HepG2 (cell line): ENCODE results near the gene ATRN. TPM values are rescaled to one million over a fixed set of nuclear protein-coding genes. Genes with fewer than 3 reads are reported as not detected.

Experiments
- NCOA1 ChIP-seq: sonication (generic); formaldehyde crosslinking; IDR thresholded peaks from 2 replicates; pipeline ENCODE4 v1.9.0; 2021; ENCODE audit warnings: missing genetic modification reagents
- NFKB2 ChIP-seq: sonication (generic); formaldehyde crosslinking; IDR thresholded peaks from 2 replicates; pipeline ENCODE4 v1.4.0; 2020; ENCODE audit warnings: missing genetic modification reagents, borderline replicate concordance
- POLR2AphosphoS2 ChIP-seq: IDR thresholded peaks from 2 replicates; pipeline ENCODE4 v1.6.1; 2011; ENCODE audit warnings: low read depth, low read length, improper control_type of control experiment
- ZSCAN22 ChIP-seq: sonication (generic); formaldehyde crosslinking; IDR thresholded peaks from 2 replicates; pipeline ENCODE4 v1.4.0; 2020; ENCODE audit warnings: mild to moderate bottlenecking, missing genetic modification reagents
- polyA plus RNA-seq, 8 experiments: library from polyadenylated mRNA; depleted of rRNA in 3 of 8; stranded (reverse) in 7 of 8; unstranded in 1 of 8; fragments of >200 nt; fragmentation: Illumina TruSeq in 4 of 8; extraction: Trizol in 4 of 8; gene quantifications; 2 replicates each; pipeline versions ENCODE4 v1.2.1 to v1.2.3, GENCODE V29; 2011 to 2016; ENCODE audit warnings: low read depth in 4 of 8, missing spikeins in 1 of 8, mixed read lengths in 1 of 8; ENCODE audit not compliant: insufficient read depth in 1 of 8
- total RNA-seq, 5 experiments: library from RNA; depleted of rRNA; stranded (reverse); fragments of >200 nt; fragmentation: Illumina TruSeq; extraction: Trizol; gene quantifications; 2 replicates each; pipeline ENCODE4 v1.2.3, GENCODE V29; 2016; ENCODE audit warnings: low read depth in 1 of 5
- TF ChIP-seq, protein P1 (sequence below): conservative IDR thresholded peaks from 2 replicates; pipeline ENCODE4 v1.6.1; 2018; ENCODE audit warnings: missing genetic modification reagents
- TF ChIP-seq, protein P2 (sequence below): sonication (generic); formaldehyde crosslinking; IDR thresholded peaks from 2 replicates; pipeline ENCODE4 v1.9.0; 2022; ENCODE audit warnings: low read depth, missing genetic modification reagents
- TF ChIP-seq, protein P3 (sequence below): sonication (generic); formaldehyde crosslinking; IDR thresholded peaks from 2 replicates; pipeline ENCODE4 v1.4.0; 2020; ENCODE audit warnings: missing genetic modification reagents
- TF ChIP-seq, protein P4 (sequence below): sonication (generic); formaldehyde crosslinking; IDR thresholded peaks from 2 replicates; pipeline ENCODE4 v1.5.0; 2020; ENCODE audit warnings: missing genetic modification reagents
- TF ChIP-seq, protein P5 (sequence below): sonication (generic); formaldehyde crosslinking; IDR thresholded peaks from 2 replicates; pipeline ENCODE4 v1.4.0; 2020; ENCODE audit warnings: missing genetic modification reagents
- TF ChIP-seq, protein P6 (sequence below): IDR thresholded peaks from 2 replicates; pipeline ENCODE4 v1.4.0; 2020; ENCODE audit warnings: mild to moderate bottlenecking, missing genetic modification reagents

The ATRN gene
- total and polyA plus RNA-seq, 2 of the 13 experiments (the other 11 are each of a cell fraction or from before 2014, with no cell fraction given): 44.2 to 81.1 TPM

DNA sequence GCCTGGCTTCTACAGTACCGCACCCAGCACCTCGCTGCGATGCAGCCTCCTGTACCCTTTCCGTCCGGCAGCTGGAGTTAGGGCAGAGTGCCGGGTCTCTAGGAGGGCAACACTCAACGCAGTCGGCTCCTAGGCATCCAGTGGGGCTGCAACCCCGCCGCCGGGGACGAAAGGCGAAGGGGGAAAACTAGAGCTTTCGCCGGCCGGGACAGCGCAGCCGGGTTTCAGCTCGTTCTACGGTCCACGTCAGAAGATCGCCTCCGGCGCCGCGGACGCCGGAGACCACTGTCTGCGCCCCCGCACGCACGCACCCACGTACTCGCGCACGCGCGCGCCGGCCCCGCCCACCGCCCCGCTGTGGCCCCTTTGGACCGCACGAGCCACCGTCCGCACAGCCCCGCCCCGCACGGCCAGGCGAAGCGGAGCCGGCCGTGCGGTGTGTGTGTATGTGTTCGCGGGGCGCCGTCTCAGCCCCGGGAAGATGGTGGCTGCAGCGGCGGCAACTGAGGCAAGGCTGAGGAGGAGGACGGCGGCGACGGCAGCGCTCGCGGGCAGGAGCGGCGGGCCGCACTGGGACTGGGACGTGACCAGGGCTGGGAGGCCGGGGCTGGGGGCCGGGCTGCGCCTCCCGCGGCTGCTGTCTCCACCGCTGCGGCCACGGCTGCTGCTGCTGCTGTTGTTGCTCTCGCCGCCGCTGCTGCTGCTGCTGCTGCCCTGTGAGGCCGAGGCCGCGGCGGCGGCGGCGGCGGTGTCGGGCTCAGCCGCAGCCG is at the start of gene ATRN (continued):
- peak; percentile 92; the same call in 1 of the 2 replicates for TF ChIP-seq NFKB2 (CRISPR knock-in tag)
- TF ChIP-seq, protein P1, sequence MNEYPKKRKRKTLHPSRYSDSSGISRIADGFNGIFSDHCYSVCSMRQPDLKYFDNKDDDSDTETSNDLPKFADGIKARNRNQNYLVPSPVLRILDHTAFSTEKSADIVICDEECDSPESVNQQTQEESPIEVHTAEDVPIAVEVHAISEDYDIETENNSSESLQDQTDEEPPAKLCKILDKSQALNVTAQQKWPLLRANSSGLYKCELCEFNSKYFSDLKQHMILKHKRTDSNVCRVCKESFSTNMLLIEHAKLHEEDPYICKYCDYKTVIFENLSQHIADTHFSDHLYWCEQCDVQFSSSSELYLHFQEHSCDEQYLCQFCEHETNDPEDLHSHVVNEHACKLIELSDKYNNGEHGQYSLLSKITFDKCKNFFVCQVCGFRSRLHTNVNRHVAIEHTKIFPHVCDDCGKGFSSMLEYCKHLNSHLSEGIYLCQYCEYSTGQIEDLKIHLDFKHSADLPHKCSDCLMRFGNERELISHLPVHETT: peak; percentile 88
- TF ChIP-seq, protein P2, sequence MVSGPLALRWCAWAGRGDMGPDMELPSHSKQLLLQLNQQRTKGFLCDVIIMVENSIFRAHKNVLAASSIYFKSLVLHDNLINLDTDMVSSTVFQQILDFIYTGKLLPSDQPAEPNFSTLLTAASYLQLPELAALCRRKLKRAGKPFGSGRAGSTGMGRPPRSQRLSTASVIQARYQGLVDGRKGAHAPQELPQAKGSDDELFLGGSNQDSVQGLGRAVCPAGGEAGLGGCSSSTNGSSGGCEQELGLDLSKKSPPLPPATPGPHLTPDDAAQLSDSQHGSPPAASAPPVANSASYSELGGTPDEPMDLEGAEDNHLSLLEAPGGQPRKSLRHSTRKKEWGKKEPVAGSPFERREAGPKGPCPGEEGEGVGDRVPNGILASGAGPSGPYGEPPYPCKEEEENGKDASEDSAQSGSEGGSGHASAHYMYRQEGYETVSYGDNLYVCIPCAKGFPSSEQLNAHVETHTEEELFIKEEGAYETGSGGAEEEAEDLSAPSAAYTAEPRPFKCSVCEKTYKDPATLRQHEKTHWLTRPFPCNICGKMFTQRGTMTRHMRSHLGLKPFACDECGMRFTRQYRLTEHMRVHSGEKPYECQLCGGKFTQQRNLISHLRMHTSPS: no peak
- peak; percentile 58 for TF ChIP-seq ZSCAN22
- TF ChIP-seq, protein P3, sequence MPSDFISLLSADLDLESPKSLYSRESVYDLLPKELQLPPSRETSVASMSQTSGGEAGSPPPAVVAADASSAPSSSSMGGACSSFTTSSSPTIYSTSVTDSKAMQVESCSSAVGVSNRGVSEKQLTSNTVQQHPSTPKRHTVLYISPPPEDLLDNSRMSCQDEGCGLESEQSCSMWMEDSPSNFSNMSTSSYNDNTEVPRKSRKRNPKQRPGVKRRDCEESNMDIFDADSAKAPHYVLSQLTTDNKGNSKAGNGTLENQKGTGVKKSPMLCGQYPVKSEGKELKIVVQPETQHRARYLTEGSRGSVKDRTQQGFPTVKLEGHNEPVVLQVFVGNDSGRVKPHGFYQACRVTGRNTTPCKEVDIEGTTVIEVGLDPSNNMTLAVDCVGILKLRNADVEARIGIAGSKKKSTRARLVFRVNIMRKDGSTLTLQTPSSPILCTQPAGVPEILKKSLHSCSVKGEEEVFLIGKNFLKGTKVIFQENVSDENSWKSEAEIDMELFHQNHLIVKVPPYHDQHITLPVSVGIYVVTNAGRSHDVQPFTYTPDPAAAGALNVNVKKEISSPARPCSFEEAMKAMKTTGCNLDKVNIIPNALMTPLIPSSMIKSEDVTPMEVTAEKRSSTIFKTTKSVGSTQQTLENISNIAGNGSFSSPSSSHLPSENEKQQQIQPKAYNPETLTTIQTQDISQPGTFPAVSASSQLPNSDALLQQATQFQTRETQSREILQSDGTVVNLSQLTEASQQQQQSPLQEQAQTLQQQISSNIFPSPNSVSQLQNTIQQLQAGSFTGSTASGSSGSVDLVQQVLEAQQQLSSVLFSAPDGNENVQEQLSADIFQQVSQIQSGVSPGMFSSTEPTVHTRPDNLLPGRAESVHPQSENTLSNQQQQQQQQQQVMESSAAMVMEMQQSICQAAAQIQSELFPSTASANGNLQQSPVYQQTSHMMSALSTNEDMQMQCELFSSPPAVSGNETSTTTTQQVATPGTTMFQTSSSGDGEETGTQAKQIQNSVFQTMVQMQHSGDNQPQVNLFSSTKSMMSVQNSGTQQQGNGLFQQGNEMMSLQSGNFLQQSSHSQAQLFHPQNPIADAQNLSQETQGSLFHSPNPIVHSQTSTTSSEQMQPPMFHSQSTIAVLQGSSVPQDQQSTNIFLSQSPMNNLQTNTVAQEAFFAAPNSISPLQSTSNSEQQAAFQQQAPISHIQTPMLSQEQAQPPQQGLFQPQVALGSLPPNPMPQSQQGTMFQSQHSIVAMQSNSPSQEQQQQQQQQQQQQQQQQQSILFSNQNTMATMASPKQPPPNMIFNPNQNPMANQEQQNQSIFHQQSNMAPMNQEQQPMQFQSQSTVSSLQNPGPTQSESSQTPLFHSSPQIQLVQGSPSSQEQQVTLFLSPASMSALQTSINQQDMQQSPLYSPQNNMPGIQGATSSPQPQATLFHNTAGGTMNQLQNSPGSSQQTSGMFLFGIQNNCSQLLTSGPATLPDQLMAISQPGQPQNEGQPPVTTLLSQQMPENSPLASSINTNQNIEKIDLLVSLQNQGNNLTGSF: peak; percentile 62
- TF ChIP-seq, protein P4, sequence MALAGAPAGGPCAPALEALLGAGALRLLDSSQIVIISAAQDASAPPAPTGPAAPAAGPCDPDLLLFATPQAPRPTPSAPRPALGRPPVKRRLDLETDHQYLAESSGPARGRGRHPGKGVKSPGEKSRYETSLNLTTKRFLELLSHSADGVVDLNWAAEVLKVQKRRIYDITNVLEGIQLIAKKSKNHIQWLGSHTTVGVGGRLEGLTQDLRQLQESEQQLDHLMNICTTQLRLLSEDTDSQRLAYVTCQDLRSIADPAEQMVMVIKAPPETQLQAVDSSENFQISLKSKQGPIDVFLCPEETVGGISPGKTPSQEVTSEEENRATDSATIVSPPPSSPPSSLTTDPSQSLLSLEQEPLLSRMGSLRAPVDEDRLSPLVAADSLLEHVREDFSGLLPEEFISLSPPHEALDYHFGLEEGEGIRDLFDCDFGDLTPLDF (CRISPR knock-in tag): peak; percentile 55; the same call in 1 of the 2 replicates
- no peak for TF ChIP-seq NCOA1 (CRISPR knock-in tag)
- TF ChIP-seq, protein P5, sequence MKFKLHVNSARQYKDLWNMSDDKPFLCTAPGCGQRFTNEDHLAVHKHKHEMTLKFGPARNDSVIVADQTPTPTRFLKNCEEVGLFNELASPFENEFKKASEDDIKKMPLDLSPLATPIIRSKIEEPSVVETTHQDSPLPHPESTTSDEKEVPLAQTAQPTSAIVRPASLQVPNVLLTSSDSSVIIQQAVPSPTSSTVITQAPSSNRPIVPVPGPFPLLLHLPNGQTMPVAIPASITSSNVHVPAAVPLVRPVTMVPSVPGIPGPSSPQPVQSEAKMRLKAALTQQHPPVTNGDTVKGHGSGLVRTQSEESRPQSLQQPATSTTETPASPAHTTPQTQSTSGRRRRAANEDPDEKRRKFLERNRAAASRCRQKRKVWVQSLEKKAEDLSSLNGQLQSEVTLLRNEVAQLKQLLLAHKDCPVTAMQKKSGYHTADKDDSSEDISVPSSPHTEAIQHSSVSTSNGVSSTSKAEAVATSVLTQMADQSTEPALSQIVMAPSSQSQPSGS (CRISPR knock-in tag): peak; percentile 84
- TF ChIP-seq POLR2AphosphoS2: no peak
- TF ChIP-seq, protein P6, sequence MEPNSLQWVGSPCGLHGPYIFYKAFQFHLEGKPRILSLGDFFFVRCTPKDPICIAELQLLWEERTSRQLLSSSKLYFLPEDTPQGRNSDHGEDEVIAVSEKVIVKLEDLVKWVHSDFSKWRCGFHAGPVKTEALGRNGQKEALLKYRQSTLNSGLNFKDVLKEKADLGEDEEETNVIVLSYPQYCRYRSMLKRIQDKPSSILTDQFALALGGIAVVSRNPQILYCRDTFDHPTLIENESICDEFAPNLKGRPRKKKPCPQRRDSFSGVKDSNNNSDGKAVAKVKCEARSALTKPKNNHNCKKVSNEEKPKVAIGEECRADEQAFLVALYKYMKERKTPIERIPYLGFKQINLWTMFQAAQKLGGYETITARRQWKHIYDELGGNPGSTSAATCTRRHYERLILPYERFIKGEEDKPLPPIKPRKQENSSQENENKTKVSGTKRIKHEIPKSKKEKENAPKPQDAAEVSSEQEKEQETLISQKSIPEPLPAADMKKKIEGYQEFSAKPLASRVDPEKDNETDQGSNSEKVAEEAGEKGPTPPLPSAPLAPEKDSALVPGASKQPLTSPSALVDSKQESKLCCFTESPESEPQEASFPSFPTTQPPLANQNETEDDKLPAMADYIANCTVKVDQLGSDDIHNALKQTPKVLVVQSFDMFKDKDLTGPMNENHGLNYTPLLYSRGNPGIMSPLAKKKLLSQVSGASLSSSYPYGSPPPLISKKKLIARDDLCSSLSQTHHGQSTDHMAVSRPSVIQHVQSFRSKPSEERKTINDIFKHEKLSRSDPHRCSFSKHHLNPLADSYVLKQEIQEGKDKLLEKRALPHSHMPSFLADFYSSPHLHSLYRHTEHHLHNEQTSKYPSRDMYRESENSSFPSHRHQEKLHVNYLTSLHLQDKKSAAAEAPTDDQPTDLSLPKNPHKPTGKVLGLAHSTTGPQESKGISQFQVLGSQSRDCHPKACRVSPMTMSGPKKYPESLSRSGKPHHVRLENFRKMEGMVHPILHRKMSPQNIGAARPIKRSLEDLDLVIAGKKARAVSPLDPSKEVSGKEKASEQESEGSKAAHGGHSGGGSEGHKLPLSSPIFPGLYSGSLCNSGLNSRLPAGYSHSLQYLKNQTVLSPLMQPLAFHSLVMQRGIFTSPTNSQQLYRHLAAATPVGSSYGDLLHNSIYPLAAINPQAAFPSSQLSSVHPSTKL (CRISPR knock-in tag): peak; percentile 84
